GM23338 (cell line): ENCODE measurements around the gene TNNT3. TPM values are rescaled to one million over a fixed set of nuclear protein-coding genes. Genes with fewer than 3 reads are reported as not detected.

Experiments
- ATAC-seq: fragments of 200-7000 bp; cut with Tn5 transposase; 3 replicates; pipeline ENCODE4 v1.9.1; 2020
- DNase-seq: peaks from one replicate; pipeline ENCODE4 v3.0.0-alpha.2; 2015; ENCODE audit warnings: low spot score
- H2AFZ ChIP-seq: fragments of 200-600 bp; sonication (generic); 2 replicates; pipeline ENCODE4 v1.8.0; 2016; ENCODE audit warnings: antibody characterized with exemption, mild to moderate bottlenecking, moderate library complexity
- H3F3A ChIP-seq: fragments of 200-600 bp; sonication (generic); replicated peaks from 2 replicates; pipeline ENCODE4 v1.8.0; 2017; ENCODE audit warnings: antibody characterized with exemption, mixed run types, low read depth
- H3K27ac ChIP-seq: fragments of 200-600 bp; sonication (generic); 2 replicates; pipeline ENCODE4 v1.6.1; 2016; ENCODE audit warnings: low read depth
- H3K27me3 ChIP-seq: fragments of 200-600 bp; sonication (generic); 2 replicates; pipeline ENCODE4 v1.8.0; 2016; ENCODE audit warnings: mild to moderate bottlenecking, mixed run types, moderate library complexity; ENCODE audit not compliant: insufficient read depth
- H3K36me3 ChIP-seq: fragments of 200-600 bp; sonication (generic); 2 replicates; pipeline ENCODE4 v1.8.0; 2016; ENCODE audit warnings: mild to moderate bottlenecking; ENCODE audit not compliant: insufficient read depth
- H3K4me1 ChIP-seq: fragments of 200-600 bp; sonication (generic); 2 replicates; pipeline ENCODE4 v1.8.0; 2016; ENCODE audit warnings: mild to moderate bottlenecking, moderate library complexity; ENCODE audit not compliant: insufficient read depth
- H3K4me2 ChIP-seq: fragments of 200-600 bp; sonication (generic); 2 replicates; pipeline ENCODE4 v1.7.1; 2017; ENCODE audit warnings: mixed run types
- H3K4me3 ChIP-seq: fragments of 200-600 bp; sonication (generic); 2 replicates; pipeline ENCODE4 v1.6.1; 2016; ENCODE audit warnings: mixed run types
- H3K79me2 ChIP-seq: fragments of 200-600 bp; sonication (generic); replicated peaks from 2 replicates; pipeline ENCODE4 v1.8.0; 2017; ENCODE audit warnings: mild to moderate bottlenecking; ENCODE audit not compliant: insufficient read depth
- H3K9me2 ChIP-seq: fragments of 200-600 bp; sonication (generic); 2 replicates; pipeline ENCODE4 v1.8.0; 2017; ENCODE audit not compliant: insufficient read depth
- H4K20me1 ChIP-seq: fragments of 200-600 bp; sonication (generic); replicated peaks from 2 replicates; pipeline ENCODE4 v1.8.0; 2017; ENCODE audit warnings: mild to moderate bottlenecking; ENCODE audit not compliant: insufficient read depth
- H3K27ac Mint-ChIP-seq: 2 replicates; pipeline ENCODE4 v1.8.0; 2020; ENCODE audit warnings: inconsistent platforms, mild to moderate bottlenecking, moderate library complexity, mixed read lengths
- H3K27me3 Mint-ChIP-seq: 3 replicates; pipeline ENCODE4 v1.8.0; 2022; ENCODE audit warnings: low read depth, mild to moderate bottlenecking, moderate library complexity, mixed read lengths, inconsistent platforms; ENCODE audit not compliant: insufficient read depth, poor library complexity
- H3K36me3 Mint-ChIP-seq: 3 replicates; pipeline ENCODE4 v1.8.0; 2021; ENCODE audit warnings: low read depth, mild to moderate bottlenecking, inconsistent platforms, moderate library complexity, mixed read lengths
- H3K4me1 Mint-ChIP-seq: 3 replicates; pipeline ENCODE4 v1.8.0; 2020; ENCODE audit warnings: mild to moderate bottlenecking, inconsistent platforms, mixed read lengths
- H3K4me3 Mint-ChIP-seq: 3 replicates; pipeline ENCODE4 v1.8.0; 2021; ENCODE audit warnings: moderate library complexity, mild to moderate bottlenecking, inconsistent platforms, mixed read lengths
- H3K9me3 Mint-ChIP-seq: 3 replicates; pipeline ENCODE4 v1.8.0; 2020; ENCODE audit warnings: moderate library complexity, mild to moderate bottlenecking, inconsistent platforms, mixed read lengths
- CREB1 ChIP-seq: fragments of 250-450 bp; sonication (Bioruptor Pico); IDR thresholded peaks from 2 replicates; pipeline ENCODE4 v1.5.0; 2020; ENCODE audit warnings: low read depth, mild to moderate bottlenecking, moderate library complexity
- CTCF ChIP-seq, 2 experiments: fragments of 200-600 bp in 1 of 2; sonication (generic) in 1 of 2; conservative IDR thresholded peaks; 2 replicates each; pipeline versions ENCODE4 v1.5.1 to v1.6.1; 2016 to 2017; ENCODE audit warnings: antibody characterized with exemption in 2 of 2, low read depth in 2 of 2, mild to moderate bottlenecking in 2 of 2, moderate library complexity in 1 of 2
- ETS1 ChIP-seq: IDR thresholded peaks from 2 replicates; pipeline ENCODE4 v1.6.1; 2016; ENCODE audit warnings: antibody characterized with exemption
- EZH2 ChIP-seq: fragments of 200-600 bp; sonication (generic); IDR thresholded peaks from one replicate; pipeline ENCODE4 v1.8.0; 2017; ENCODE audit warnings: antibody characterized with exemption, mild to moderate bottlenecking, low read depth; ENCODE audit not compliant: unreplicated experiment
- EZH2phosphoT487 ChIP-seq: fragments of 200-600 bp; sonication (generic); IDR thresholded peaks from one replicate; pipeline ENCODE4 v1.8.1; 2018; ENCODE audit warnings: antibody characterized with exemption; ENCODE audit not compliant: unreplicated experiment
- JUNB ChIP-seq: IDR thresholded peaks from one replicate; pipeline ENCODE4 v1.6.1; 2016; ENCODE audit warnings: antibody characterized with exemption; ENCODE audit not compliant: unreplicated experiment
- NANOG ChIP-seq: IDR thresholded peaks from 2 replicates; pipeline ENCODE4 v1.6.1; 2016; ENCODE audit warnings: antibody characterized with exemption, borderline replicate concordance
- POLR2AphosphoS5 ChIP-seq: IDR thresholded peaks from 2 replicates; pipeline ENCODE4 v1.6.1; 2016; ENCODE audit warnings: antibody characterized with exemption, low read depth
- REST ChIP-seq: IDR thresholded peaks from one replicate; pipeline ENCODE4 v1.6.1; 2018; ENCODE audit warnings: antibody characterized with exemption; ENCODE audit not compliant: unreplicated experiment
- STAT1 ChIP-seq: IDR thresholded peaks from one replicate; pipeline ENCODE4 v1.6.1; 2016; ENCODE audit warnings: antibody characterized with exemption; ENCODE audit not compliant: unreplicated experiment
- ZNF114 ChIP-seq: fragments of 250-450 bp; sonication (Bioruptor Pico); IDR thresholded peaks from 2 replicates; pipeline ENCODE4 v1.5.0; 2020; ENCODE audit warnings: mild to moderate bottlenecking, moderate library complexity
- ZNF331 ChIP-seq: fragments of 250-450 bp; sonication (Bioruptor Pico); IDR thresholded peaks from 2 replicates; pipeline ENCODE4 v1.5.0; 2020; ENCODE audit warnings: low read depth, mild to moderate bottlenecking, moderate library complexity
- ZNF462 ChIP-seq: fragments of 250-450 bp; sonication (Bioruptor Pico); IDR thresholded peaks from 2 replicates; pipeline ENCODE4 v1.5.0; 2020; ENCODE audit warnings: mild to moderate bottlenecking, moderate library complexity
- polyA plus RNA-seq: library from polyadenylated mRNA; unstranded; fragments of >200 nt; fragmentation: Nextera tagmentation; extraction: Ambion mirVana; gene quantifications from 2 replicates; pipeline ENCODE4 v1.2.1, GENCODE V29; 2016
- total RNA-seq: library from RNA; depleted of rRNA; stranded (reverse); fragments of >200 nt; shearing (Covaris generic); gene quantifications from 2 replicates; pipeline ENCODE4 v1.2.3, GENCODE V29; 2014

Gene TNNT3
- total and polyA plus RNA-seq, 2 experiments from 2014 or later, result not detected

GRCh38 chr11:1888811-1889210 lies 30.7 kb upstream of the TNNT3 start:
- no peaks in the 10 kb centered on the region for H3K27me3 ChIP-seq
- Mint-ChIP-seq H3K27ac (no peak overlapping the region), H3K4me3 (no peak overlapping the region), H3K9me3 (no peaks in the 10 kb centered on the region), H3K27me3 (peaks cover 8% of the 10 kb centered on the region), H3K36me3 (no peaks in the 10 kb centered on the region), H3K4me1 (no peaks in the 10 kb centered on the region)
- H4K20me1 ChIP-seq, result no peaks in the 10 kb centered on the region
- H3K4me3 ChIP-seq, result no peak overlapping the region
- no peak overlapping the region for H3K4me2 ChIP-seq
- no peaks in the 10 kb centered on the region for H3K4me1 ChIP-seq
- no peaks in the 10 kb centered on the region for H3K36me3 ChIP-seq
- ATAC-seq (no peak), DNase-seq (no peak)
- H3F3A ChIP-seq, result no peaks in the 10 kb centered on the region
- no peak overlapping the region for H2AFZ ChIP-seq
- no peak for TF ChIP-seq CREB1 (CRISPR knock-in tag)
- no peak for TF ChIP-seq ZNF462 (CRISPR knock-in tag)
- TF ChIP-seq NANOG, result no peak
- TF ChIP-seq CTCF (conservative IDR thresholded peaks at IDR 0.05; ENCODE audit: low read depth in 2 of 2), result no peak
- no peak for TF ChIP-seq POLR2AphosphoS5
- TF ChIP-seq ZNF114 (CRISPR knock-in tag), result no peak
- no peak for TF ChIP-seq EZH2
- no peak for TF ChIP-seq EZH2phosphoT487
- no peak for TF ChIP-seq REST
- no peak for TF ChIP-seq STAT1
- TF ChIP-seq ETS1, result no peak
- no peak for TF ChIP-seq JUNB
- no peak for TF ChIP-seq ZNF331
- no peak overlapping the region for H3K27ac ChIP-seq
- H3K79me2 ChIP-seq, result no peaks in the 10 kb centered on the region
- H3K9me2 ChIP-seq, result no peaks in the 10 kb centered on the region
